Fibroblast of lung (primary cell): ENCODE data around the gene CAMK1D.

Experiments used
- EZH2 ChIP-seq: IDR thresholded peaks from 2 replicates; pipeline ENCODE4 v1.5.1; 2012; ENCODE audit warnings: low read length, control low read depth, mild to moderate bottlenecking; ENCODE audit errors: missing control alignments
- TF ChIP-seq, protein P1 (sequence below), 2 donors: IDR thresholded peaks in 1 of 2; conservative IDR thresholded peaks in 1 of 2; 1 replicate in 1 of 2; 2 replicates in 1 of 2; pipeline ENCODE4 v1.5.1; 2011 to 2012; ENCODE audit warnings: low read length in 2 of 2, control low read depth in 1 of 2, inconsistent platforms in 1 of 2, low read depth in 1 of 2, mild to moderate bottlenecking in 1 of 2

DNA sequence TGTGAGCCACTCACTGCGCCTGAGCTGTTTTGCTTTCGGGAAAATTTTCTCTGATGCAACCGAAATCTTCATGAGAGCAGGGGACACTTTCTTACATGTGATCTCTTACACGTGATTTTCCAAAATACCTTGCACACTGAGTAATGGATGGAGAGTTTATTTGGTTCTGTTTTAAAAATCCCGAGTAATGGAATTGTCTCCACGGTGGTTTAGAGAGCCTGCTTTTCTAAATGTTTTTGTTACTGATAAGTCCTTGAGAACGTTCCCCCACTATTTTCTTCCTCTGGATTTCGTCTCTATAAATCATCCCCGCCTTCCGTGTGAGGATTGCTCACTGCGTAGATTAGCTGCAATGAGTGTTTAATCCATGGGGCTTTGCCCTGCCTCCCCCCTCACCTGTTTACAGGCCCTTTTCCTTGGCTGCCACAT, 25.7 kb downstream of the CAMK1D start:
- TF ChIP-seq, protein P1, sequence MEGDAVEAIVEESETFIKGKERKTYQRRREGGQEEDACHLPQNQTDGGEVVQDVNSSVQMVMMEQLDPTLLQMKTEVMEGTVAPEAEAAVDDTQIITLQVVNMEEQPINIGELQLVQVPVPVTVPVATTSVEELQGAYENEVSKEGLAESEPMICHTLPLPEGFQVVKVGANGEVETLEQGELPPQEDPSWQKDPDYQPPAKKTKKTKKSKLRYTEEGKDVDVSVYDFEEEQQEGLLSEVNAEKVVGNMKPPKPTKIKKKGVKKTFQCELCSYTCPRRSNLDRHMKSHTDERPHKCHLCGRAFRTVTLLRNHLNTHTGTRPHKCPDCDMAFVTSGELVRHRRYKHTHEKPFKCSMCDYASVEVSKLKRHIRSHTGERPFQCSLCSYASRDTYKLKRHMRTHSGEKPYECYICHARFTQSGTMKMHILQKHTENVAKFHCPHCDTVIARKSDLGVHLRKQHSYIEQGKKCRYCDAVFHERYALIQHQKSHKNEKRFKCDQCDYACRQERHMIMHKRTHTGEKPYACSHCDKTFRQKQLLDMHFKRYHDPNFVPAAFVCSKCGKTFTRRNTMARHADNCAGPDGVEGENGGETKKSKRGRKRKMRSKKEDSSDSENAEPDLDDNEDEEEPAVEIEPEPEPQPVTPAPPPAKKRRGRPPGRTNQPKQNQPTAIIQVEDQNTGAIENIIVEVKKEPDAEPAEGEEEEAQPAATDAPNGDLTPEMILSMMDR (conservative IDR thresholded peaks at IDR 0.05 in 1 of 2, IDR thresholded peaks at IDR 0.05 in 1 of 2; ENCODE audit: low read depth in 1 of 2, low read length in 2 of 2): no peak
- no peak for TF ChIP-seq EZH2
